SK-N-SH (cell line): Measurements from ENCODE around the gene IL1RAP. TPM values are rescaled to one million over a fixed set of nuclear protein-coding genes. Genes with fewer than 3 reads are reported as not detected.
A peak's percentile ranks its signal among the peaks of the same experiment; 100 is the strongest.

ENCODE experiments used
- CTCF ChIA-PET: fragments of 300-600, 350-600 bp; formaldehyde crosslinking; extraction: SDS; loops from one replicate; lab custom pipeline; 2021; lab: Yijun Ruan, JAX
- POLR2A ChIA-PET: fragments of 350-600 bp; sonication (Branson Sonifier 250); formaldehyde crosslinking; extraction: SDS; loops from one replicate; lab custom pipeline; 2020; ENCODE audit warnings: antibody characterized with exemption, inconsistent platforms; lab: Yijun Ruan, JAX
- DNase-seq: peaks from one replicate; pipeline ENCODE4 v3.0.0; 2012
- H2AFZ ChIP-seq: fragments of 200-600 bp; sonication (generic); 2 replicates; pipeline ENCODE4 v1.8.1; 2016; ENCODE audit warnings: antibody characterized with exemption, mild to moderate bottlenecking, low read depth
- H3F3A ChIP-seq: fragments of 200-600 bp; sonication (generic); replicated peaks from 2 replicates; pipeline ENCODE3; 2016; ENCODE audit warnings: antibody characterized with exemption, mild to moderate bottlenecking; ENCODE audit not compliant: insufficient read depth
- H3K27ac ChIP-seq, 2 experiments: fragments of 200-500 bp in 1 of 2; fragments of 200-600 bp in 1 of 2; sonication (Bioruptor generic) in 1 of 2; sonication (generic), shearing (Covaris generic) in 1 of 2; 2 replicates each; pipeline versions ENCODE4 v1.5.1 to v1.6.1; 2014 to 2016; ENCODE audit warnings: low read depth in 2 of 2, inconsistent platforms in 1 of 2, low read length in 1 of 2, mild to moderate bottlenecking in 1 of 2, mixed read lengths in 1 of 2
- H3K27me3 ChIP-seq: fragments of 200-600 bp; sonication (generic), shearing (Covaris generic); 2 replicates; pipeline ENCODE4 v1.6.1; 2016; ENCODE audit warnings: mixed run types; ENCODE audit not compliant: insufficient read depth
- H3K36me3 ChIP-seq, 2 experiments: fragments of 200-500 bp in 1 of 2; fragments of 200-600 bp in 1 of 2; sonication (Bioruptor generic) in 1 of 2; sonication (generic) in 1 of 2; replicated peaks in 1 of 2; 2 replicates each; pipeline versions ENCODE3 to v1.5.1; 2014 to 2016; ENCODE audit warnings: low read length in 1 of 2, mild to moderate bottlenecking in 1 of 2; ENCODE audit not compliant: insufficient read depth in 2 of 2, control insufficient read depth in 1 of 2
- H3K4me1 ChIP-seq, 2 experiments: fragments of 200-500 bp in 1 of 2; fragments of 200-600 bp in 1 of 2; sonication (Bioruptor generic) in 1 of 2; sonication (generic), shearing (Covaris generic) in 1 of 2; 2 replicates each; pipeline versions ENCODE4 v1.5.1 to v1.6.1; 2014 to 2016; ENCODE audit warnings: low read depth in 1 of 2, low read length in 1 of 2, mixed run types in 1 of 2; ENCODE audit not compliant: insufficient read depth in 2 of 2, control insufficient read depth in 1 of 2
- H3K4me2 ChIP-seq: fragments of 200-600 bp; sonication (generic), shearing (Covaris generic); 2 replicates; pipeline ENCODE4 v1.6.1; 2017; ENCODE audit warnings: mixed run types
- H3K4me3 ChIP-seq, 2 experiments: fragments of 200-500 bp in 1 of 2; fragments of 200-600 bp in 1 of 2; sonication (Bioruptor generic) in 1 of 2; sonication (generic), shearing (Covaris generic) in 1 of 2; 2 replicates each; pipeline versions ENCODE4 v1.5.1 to v1.8.1; 2014 to 2016; ENCODE audit warnings: low read depth in 2 of 2, inconsistent platforms in 1 of 2, low read length in 1 of 2, mild to moderate bottlenecking in 1 of 2, mixed read lengths in 1 of 2, moderate library complexity in 1 of 2
- H3K79me2 ChIP-seq: fragments of 200-600 bp; sonication (generic); 2 replicates; pipeline ENCODE4 v1.8.1; 2017; ENCODE audit warnings: mild to moderate bottlenecking; ENCODE audit not compliant: insufficient read depth
- H3K9ac ChIP-seq: fragments of 200-600 bp; sonication (generic); 2 replicates; pipeline ENCODE4 v1.6.1; 2017; ENCODE audit warnings: mixed run types
- H3K9me2 ChIP-seq: fragments of 200-600 bp; sonication (generic); 2 replicates; pipeline ENCODE4 v1.6.1; 2017; ENCODE audit warnings: mixed run types
- H3K9me3 ChIP-seq: fragments of 200-600 bp; sonication (generic); 2 replicates; pipeline ENCODE4 v1.6.1; 2017; ENCODE audit warnings: mixed run types, mild to moderate bottlenecking, moderate library complexity
- H4K20me1 ChIP-seq: fragments of 200-600 bp; sonication (generic); 2 replicates; pipeline ENCODE4 v1.6.1; 2017; ENCODE audit warnings: mild to moderate bottlenecking, mixed run types; ENCODE audit not compliant: insufficient read depth
- CTCF ChIP-seq: fragments of 200-600 bp; sonication (generic); IDR thresholded peaks from 2 replicates; pipeline ENCODE4 v1.6.1; 2017; ENCODE audit warnings: antibody characterized with exemption, mild to moderate bottlenecking, moderate library complexity
- EZH2phosphoT487 ChIP-seq: fragments of 200-600 bp; sonication (generic); IDR thresholded peaks from 2 replicates; pipeline ENCODE4 v1.6.1; 2017; ENCODE audit warnings: low read depth, mixed run types, mild to moderate bottlenecking, antibody characterized with exemption, moderate library complexity, borderline replicate concordance
- FOSL2 ChIP-seq: IDR thresholded peaks from 2 replicates; pipeline ENCODE4 v1.4.0; 2012; ENCODE audit warnings: low read depth, mild to moderate bottlenecking, moderate library complexity, borderline replicate concordance
- FOXJ3 ChIP-seq: sonication (generic); formaldehyde crosslinking; IDR thresholded peaks from 2 replicates; pipeline ENCODE4 v1.5.1; 2020; ENCODE audit warnings: mild to moderate bottlenecking, missing genetic modification reagents
- FOXM1 ChIP-seq: IDR thresholded peaks from 2 replicates; pipeline ENCODE4 v1.4.0; 2012; ENCODE audit warnings: low read depth, mild to moderate bottlenecking
- IRF3 ChIP-seq: fragments of 150-350 bp; IDR thresholded peaks from 2 replicates; pipeline ENCODE4 v1.6.1; 2016; ENCODE audit warnings: mild to moderate bottlenecking, low read depth, low read length
- JUND ChIP-seq: IDR thresholded peaks from 2 replicates; pipeline ENCODE4 v1.4.0; 2012
- MEF2A ChIP-seq: IDR thresholded peaks from 2 replicates; pipeline ENCODE4 v1.4.0; 2012; ENCODE audit warnings: low read depth, borderline replicate concordance
- NRF1 ChIP-seq: IDR thresholded peaks from 2 replicates; pipeline ENCODE4 v1.6.1; 2012; ENCODE audit warnings: low read depth, mild to moderate bottlenecking, low read length
- POLR2AphosphoS5 ChIP-seq: IDR thresholded peaks from 2 replicates; pipeline ENCODE4 v1.6.1; 2012; ENCODE audit warnings: low read depth, low read length
- RAD21 ChIP-seq: IDR thresholded peaks from 2 replicates; pipeline ENCODE4 v1.6.1; 2012; ENCODE audit warnings: mild to moderate bottlenecking, low read length
- RCOR1 ChIP-seq: fragments of 150-350 bp; IDR thresholded peaks from 2 replicates; pipeline ENCODE4 v1.6.1; 2017; ENCODE audit warnings: antibody characterized with exemption, low read length
- REST ChIP-seq: IDR thresholded peaks from 2 replicates; pipeline ENCODE4 v1.6.1; 2012; ENCODE audit warnings: mild to moderate bottlenecking, low read depth, low read length, moderate library complexity
- RFX5 ChIP-seq: IDR thresholded peaks from 2 replicates; pipeline ENCODE4 v1.6.1; 2012; ENCODE audit warnings: mild to moderate bottlenecking, improper control_type of control experiment, low read length
- SMC3 ChIP-seq: IDR thresholded peaks from 2 replicates; pipeline ENCODE4 v1.6.1; 2012; ENCODE audit warnings: low read depth, low read length, improper control_type of control experiment
- TAF1 ChIP-seq: IDR thresholded peaks from 2 replicates; pipeline ENCODE4 v1.6.1; 2012; ENCODE audit warnings: low read depth, mild to moderate bottlenecking, low read length, moderate library complexity, borderline replicate concordance
- TEAD4 ChIP-seq: IDR thresholded peaks from 2 replicates; pipeline ENCODE4 v1.4.0; 2012; ENCODE audit warnings: mild to moderate bottlenecking, borderline replicate concordance; ENCODE audit not compliant: insufficient read depth
- USF2 ChIP-seq: fragments of 150-350 bp; IDR thresholded peaks from 2 replicates; pipeline ENCODE4 v1.6.1; 2017; ENCODE audit warnings: antibody characterized with exemption, low read length, low read depth, borderline replicate concordance
- YY1 ChIP-seq: IDR thresholded peaks from 2 replicates; pipeline ENCODE4 v1.4.0; 2012; ENCODE audit warnings: low read depth, mild to moderate bottlenecking
- WGBS: methylation state at CpG from one replicate; pipeline ENCODE4 v1.1.6; 2017; ENCODE audit warnings: low lambda C conversion rate; 5-methylcytosine and 5-hydroxymethylcytosine counted together
- polyA plus RNA-seq, 3 experiments: library from polyadenylated mRNA; depleted of rRNA; stranded (reverse); fragments of >200 nt; gene quantifications; 2 replicates each; pipeline ENCODE4 v1.2.3, GENCODE V29; 2012
- TF ChIP-seq, protein P1 (sequence below): IDR thresholded peaks from 2 replicates; pipeline ENCODE4 v1.4.0; 2012; ENCODE audit warnings: low read depth, borderline replicate concordance
- TF ChIP-seq, protein P2 (sequence below): IDR thresholded peaks from 2 replicates; pipeline ENCODE4 v1.4.0; 2012; ENCODE audit warnings: low read depth, borderline replicate concordance

IL1RAP gene
- polyA plus RNA-seq, 1 of the 3 experiments (the other 2 are of a cell fraction), result 7.6 TPM

- Histone ChIP-seq H2AFZ (peak overlapping the region; percentile 55; the same call in 1 of the 2 replicates), H4K20me1 (no peaks in the 10 kb centered on the region), H3K9me2 (no peaks in the 10 kb centered on the region), H3K27ac (no peak overlapping the region), H3K9me3 (no peaks in the 10 kb centered on the region), H3K36me3 (no peaks in the 10 kb centered on the region), H3K9ac (no peak overlapping the region), H3K4me1 (peaks cover 0 to 25% of the 10 kb centered on the region in 2 experiments; a peak in 2 of 4 replicates), H3K4me3 (peak overlapping the region in 1 of 2 experiments; percentile 38; a peak in 1 of 4 replicates), H3K79me2 (no peaks in the 10 kb centered on the region), H3K27me3 (no peaks in the 10 kb centered on the region), H3K4me2 (peak overlapping the region; percentile 70), H3F3A (no peaks in the 10 kb centered on the region)
- CTCF ChIA-PET, result interaction anchor here (0.7 to 1.2 kb wide), 6 partner anchors 10 to 736 kb away, joined by 3 to 5 read pairs (median 4); no protein-coding TSS in a partner anchor
- POLR2A ChIA-PET, result no interaction called here
- DNase-seq, result no peak
- WGBS, result 6% methylated on average over 7 of the region's 7 CpGs
- TF ChIP-seq, protein P1, sequence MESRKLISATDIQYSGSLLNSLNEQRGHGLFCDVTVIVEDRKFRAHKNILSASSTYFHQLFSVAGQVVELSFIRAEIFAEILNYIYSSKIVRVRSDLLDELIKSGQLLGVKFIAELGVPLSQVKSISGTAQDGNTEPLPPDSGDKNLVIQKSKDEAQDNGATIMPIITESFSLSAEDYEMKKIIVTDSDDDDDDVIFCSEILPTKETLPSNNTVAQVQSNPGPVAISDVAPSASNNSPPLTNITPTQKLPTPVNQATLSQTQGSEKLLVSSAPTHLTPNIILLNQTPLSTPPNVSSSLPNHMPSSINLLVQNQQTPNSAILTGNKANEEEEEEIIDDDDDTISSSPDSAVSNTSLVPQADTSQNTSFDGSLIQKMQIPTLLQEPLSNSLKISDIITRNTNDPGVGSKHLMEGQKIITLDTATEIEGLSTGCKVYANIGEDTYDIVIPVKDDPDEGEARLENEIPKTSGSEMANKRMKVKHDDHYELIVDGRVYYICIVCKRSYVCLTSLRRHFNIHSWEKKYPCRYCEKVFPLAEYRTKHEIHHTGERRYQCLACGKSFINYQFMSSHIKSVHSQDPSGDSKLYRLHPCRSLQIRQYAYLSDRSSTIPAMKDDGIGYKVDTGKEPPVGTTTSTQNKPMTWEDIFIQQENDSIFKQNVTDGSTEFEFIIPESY, result no peak
- no peak for TF ChIP-seq FOXM1
- TF ChIP-seq CTCF, result peak; percentile 78
- no peak for TF ChIP-seq USF2
- no peak for TF ChIP-seq FOXJ3 (CRISPR knock-in tag)
- no peak for TF ChIP-seq POLR2AphosphoS5
- TF ChIP-seq JUND, result no peak
- no peak for TF ChIP-seq YY1
- no peak for TF ChIP-seq RFX5
- TF ChIP-seq REST, result no peak
- TF ChIP-seq, protein P2, sequence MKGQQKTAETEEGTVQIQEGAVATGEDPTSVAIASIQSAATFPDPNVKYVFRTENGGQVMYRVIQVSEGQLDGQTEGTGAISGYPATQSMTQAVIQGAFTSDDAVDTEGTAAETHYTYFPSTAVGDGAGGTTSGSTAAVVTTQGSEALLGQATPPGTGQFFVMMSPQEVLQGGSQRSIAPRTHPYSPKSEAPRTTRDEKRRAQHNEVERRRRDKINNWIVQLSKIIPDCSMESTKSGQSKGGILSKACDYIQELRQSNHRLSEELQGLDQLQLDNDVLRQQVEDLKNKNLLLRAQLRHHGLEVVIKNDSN, result no peak
- no peak for TF ChIP-seq IRF3
- TF ChIP-seq NRF1, result no peak
- peak; percentile 43 for TF ChIP-seq RAD21
- peak; percentile 42 for TF ChIP-seq SMC3
- TF ChIP-seq TAF1, result no peak
- TF ChIP-seq RCOR1, result no peak
- TF ChIP-seq FOSL2, result no peak
- no peak for TF ChIP-seq EZH2phosphoT487
- no peak for TF ChIP-seq MEF2A
- TF ChIP-seq TEAD4, result no peak
These were observed 183.1 kb downstream of the IL1RAP start for GRCh38 chr3:190696777-190697501.
